GM21619 (cell line): ENCODE results near the gene HBG1.

ENCODE experiments used
- ATAC-seq: cut with Tn5 transposase; IDR thresholded peaks from one replicate; pipeline ENCODE4 v1.9.1; 2021; ENCODE audit not compliant: unreplicated experiment

Gene HBG1

GRCh38 chr11:5228124-5228523 is 21.5 kb downstream of the HBG1 start:
- ATAC-seq = no peak

GRCh38 chr11:5227681-5228080 is 22.0 kb downstream of the HBG1 start:
- ATAC-seq = no peak

- no peak for ATAC-seq
Measured at GRCh38 chr11:5226732-5227310, 22.8 kb downstream of the HBG1 start, which contains the start of gene HBB. Gene HBB (minus strand): TSS chr11:5227071. CDS start chr11:5227021, 50 bp downstream.

GRCh38 chr11:5225480-5225871 is 24.2 kb downstream of the HBG1 start:
- no peak for ATAC-seq

GRCh38 chr11:5224538-5225479 is 24.8 kb downstream of the HBG1 start:
- ATAC-seq = no peak

GRCh38 chr11:5223686-5224085 is 26.0 kb downstream of the HBG1 start:
- ATAC-seq = no peak

- ATAC-seq = no peak
Measured at GRCh38 chr11:5223146-5223545, 26.5 kb downstream of the HBG1 start.

- no peak for ATAC-seq
Measured at GRCh38 chr11:5210376-5210885, 39.2 kb downstream of the HBG1 start.

- ATAC-seq = peak; percentile 80
Measured at GRCh38 chr11:5204787-5205186, 44.9 kb downstream of the HBG1 start.

- no peak for ATAC-seq
Measured at GRCh38 chr11:5203366-5203765, 46.3 kb downstream of the HBG1 start.

GRCh38 chr11:5200582-5200981 is 49.1 kb downstream of the HBG1 start, which contains the start of gene OR51V1:
Gene OR51V1 (minus strand): TSS chr11:5200682. CDS start chr11:5200682, 0 bp downstream.
- no peak for ATAC-seq

- no peak for ATAC-seq
Measured at GRCh38 chr11:5198285-5198684, 51.4 kb downstream of the HBG1 start.
